Limb (tissue), 2 donors: ENCODE data around the gene RAD9A.
A peak's percentile ranks its signal among the peaks of the same experiment; 100 is the strongest.

Experiments used
- DNase-seq, 2 donors: peaks; one replicate each; pipeline ENCODE4 v3.0.0-alpha.2; 2016; ENCODE audit errors: extremely low spot score in 2 of 2

Gene RAD9A

DNA sequence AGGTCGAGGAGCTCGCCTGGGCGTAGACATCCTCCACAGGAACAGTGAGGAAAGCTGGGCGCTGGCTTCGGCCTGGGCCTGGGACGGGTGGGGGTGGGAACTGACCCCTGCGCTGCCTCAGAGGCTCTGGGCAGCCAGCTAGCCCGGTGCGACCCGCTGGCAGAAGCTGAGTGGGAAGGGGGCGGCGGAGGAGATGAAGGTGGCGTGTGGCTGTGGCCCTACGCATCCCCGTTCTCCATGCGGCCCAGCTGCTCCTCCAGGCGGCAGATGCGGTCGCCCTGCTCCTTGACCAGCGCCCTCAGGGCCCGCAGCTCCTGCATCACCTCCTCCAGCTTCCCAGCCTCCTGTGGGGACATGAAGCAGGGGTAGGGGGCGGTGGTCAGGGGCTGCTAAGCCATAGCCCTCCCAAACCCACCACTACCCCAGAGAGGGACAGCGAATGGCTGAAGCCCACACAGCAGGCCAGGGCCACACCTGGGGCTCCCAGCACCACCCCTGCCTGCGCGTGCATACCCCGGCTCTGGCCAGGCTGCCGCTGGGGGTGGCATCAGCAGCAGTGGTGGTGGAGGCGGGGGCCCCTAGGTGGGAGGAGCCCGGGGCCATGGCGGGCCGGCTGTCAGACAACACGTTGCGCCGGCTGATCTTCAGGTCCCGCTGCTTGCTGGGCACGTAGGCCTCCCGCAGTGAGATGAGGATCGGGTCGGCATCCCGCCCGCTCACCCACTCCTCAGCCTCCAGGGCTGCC, 46.5 kb downstream of the RAD9A start:
- no peak for DNase-seq

DNA sequence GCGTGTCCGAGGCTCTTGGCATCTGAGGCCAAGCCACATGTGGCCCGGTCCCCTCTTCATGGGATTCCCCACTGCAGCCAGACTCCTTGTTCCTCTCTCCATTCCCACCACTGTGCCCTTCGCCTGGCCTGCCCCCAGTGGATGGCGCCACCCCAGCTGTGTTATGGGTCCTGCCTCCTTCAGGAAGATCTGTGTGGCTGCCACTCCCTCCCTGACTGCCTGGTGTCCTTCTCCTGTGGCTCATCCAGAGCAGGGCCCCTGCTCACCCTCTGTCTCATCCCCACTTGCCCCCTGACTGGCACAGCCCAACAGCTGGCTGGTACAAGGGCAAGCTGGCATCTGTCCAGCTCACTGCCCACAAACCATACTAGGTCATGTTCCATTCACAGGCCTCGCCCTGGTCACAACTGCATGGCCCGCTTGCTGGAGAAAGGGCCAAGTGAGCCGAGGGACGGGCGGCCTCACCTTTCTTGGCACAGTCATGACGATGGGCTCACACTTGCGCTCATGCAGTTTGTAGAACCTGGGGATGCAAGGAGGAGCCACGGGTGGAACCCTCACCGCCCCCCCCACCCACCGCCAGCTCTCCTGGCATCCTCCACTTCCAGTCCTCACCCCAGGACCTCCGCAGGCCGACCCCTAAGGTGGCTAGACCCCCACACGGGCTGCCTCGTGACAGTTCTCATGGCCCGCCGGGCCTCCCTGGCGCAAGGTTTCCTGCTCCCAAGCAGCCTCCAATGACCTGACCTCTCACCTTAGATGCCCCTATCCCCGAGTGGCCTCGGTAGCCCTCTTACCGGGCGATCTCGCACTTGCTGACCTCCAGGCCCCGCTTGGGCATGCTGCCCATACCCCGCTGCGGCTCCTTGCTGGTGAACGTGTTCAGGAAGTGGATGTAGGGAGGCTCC, 47.8 kb downstream of the RAD9A start:
- peak in 1 of 2 donors; percentile 34 for DNase-seq

DNA sequence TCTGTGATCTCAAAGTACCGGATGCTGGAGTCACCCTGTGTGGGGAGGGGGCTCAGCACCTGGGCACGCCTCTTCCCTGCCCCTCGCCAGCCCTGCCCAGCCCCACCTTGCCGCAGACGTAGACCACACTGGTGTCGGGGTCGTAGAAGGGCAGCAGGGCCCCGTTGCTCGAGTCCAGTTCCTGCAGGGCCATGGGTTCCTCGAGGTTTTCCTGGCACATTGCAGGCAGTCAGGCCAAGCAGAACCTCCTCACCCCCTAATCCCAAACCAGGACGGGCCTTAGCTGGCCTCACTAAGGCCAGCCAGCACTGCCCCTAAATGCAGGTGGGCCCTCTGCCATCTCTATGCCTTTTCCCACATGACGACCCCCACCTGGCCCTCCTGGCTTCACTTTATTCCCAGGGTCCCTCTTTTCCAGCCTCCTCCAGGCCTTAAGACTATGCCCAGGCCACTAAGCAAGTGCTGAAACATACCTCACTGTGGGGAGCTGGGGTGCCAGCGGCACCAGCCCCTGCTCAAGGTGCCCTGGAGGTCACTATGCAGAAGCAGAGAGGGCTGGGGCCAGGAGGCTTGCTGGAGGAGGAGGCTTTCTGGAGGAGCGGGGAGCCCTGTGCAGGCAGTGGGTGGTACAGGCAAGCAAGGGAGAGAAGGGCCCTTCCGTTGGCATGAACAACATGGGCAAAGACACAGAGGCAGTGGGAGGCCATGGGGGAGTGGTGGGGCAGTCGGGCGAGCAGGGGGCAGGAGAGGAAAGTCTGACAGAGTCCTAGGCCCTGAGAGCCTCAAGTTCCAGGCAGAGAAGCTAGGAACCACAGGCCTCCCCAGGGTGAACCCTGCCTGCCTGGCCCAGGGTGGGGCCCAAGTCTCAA, 48.7 kb downstream of the RAD9A start:
- no peak for DNase-seq

DNA sequence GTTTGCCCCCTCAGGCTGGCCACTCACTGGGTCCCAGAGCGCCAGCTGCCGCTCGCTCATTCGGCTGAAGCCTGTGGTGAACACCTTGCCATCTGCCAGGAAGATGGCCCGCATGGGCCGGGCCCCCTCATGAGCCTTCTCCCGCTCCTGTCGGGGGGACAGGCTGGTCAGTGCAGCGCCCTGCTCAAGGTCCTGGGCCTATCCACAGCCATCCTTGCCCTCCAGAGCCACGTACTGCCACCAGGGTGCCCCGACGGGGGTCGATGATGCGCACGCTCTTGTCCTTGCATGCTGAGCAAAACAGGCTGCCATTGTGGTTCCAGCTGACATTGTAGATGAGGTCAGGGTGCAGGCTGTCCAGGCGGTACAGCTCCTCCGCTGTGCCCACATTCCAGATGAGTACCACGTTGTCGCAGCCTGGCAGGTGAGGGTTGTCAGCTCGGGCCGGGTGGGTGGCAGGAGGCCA, 49.3 kb downstream of the RAD9A start:
- no peak for DNase-seq

DNA sequence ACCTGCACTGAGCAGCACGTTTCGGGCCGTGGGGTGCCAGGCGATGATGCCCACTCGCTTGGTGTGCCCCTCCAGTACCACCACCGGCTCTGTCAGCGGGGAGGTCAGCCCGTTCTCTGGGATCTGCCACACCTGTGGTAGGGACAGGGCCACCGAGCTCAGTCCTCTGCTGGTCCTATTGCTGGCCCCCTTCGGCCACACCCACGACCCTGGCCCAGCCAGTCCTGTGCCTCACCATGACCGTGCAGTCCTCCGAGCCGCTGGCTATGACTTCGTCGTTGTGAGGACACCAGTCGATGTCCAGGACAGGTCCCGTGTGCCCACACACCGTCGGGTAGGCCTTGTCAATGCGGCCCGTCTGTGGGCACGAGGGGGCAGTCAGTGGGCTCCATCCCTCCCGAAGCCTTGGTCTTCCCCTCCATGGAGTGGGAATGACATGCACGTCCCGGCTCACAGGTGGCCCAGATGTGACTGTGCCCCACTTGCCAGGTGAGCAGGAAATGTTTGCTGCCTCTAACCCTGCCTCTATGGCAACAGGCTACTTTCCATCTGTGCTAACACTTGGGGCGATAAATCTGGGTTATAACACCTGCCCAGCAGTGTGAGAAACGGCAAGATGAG, 50.1 kb downstream of the RAD9A start:
- no peak for DNase-seq

DNA sequence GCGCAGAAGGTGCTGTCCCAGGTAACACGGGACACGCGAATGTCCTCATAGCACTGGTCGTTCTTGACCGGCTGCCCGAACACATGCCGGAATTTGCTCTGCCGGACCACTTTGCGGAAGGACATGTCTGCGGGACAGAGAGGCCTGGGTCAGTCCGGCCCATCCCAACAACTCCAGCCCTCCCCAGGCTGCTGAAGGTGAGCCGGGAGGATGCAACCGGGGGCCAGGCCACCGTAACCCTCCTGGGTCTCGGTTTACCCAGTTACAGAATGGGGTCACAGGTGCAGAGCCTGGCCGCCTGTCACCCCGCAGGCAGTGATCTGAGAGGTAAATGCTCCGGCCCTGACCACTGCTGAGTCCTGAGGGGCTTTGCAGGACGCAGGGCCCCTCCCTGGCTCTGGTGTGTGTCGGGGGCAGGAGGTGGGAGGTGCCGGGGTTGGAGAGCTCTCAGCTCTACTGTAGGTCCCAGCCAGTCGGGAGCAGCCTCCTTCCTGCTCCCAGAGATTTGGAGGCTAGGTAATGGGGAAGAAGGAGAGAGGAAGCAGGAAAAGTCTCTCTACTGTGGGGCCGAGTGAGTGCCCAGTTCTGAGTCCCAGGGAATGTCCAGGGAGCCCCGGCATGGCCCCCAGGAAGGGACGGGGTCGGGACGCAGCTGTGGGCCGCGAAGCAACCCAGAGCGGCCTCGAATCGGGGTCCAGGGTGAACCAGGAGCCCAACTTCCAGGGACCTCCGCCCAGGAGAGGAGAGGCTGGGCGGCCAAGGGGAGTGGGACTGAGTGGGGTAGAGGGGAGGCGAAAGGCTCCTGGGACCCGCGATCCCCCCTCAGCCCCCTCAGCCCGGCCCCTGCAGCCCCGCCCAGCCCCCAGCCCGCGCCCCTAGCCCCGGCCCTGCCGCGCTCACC, 51.0 kb downstream of the RAD9A start:
- peak in 1 of 2 donors; percentile 33 for DNase-seq

DNA sequence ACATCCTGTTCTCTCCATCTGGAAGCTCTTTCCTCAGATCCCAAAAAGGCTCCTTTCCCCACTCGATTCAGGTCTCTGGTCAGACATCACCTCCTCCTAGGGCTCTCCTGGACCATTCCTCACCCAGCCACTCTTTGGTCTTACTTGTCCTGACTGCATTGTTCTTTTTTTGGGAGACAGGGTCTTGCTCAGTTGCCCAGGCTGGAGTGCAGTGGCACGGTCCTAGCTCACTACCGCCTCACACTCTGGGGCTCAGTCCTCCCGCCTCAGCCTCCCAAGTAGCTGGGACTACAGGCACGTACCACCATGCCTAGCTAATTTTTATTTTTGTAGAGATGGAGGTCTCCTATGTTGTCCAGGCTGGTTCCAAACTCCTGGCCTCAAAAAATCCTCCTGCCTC, 53.7 kb downstream of the RAD9A start:
- no peak for DNase-seq
